ENCODE data around the gene TTLL13.

GRCh38 chr15:90257776-90258175, 8.4 kb downstream of the TTLL13 start:
- TF ChIP-seq CTCF (IDR thresholded peaks at IDR 0.05) (no peak), POLR2A (IDR thresholded peaks at IDR 0.05) (no peak), POLR2AphosphoS5 (IDR thresholded peaks at IDR 0.05) (no peak)
